Gastroesophageal sphincter (tissue), 3 donors: ENCODE measurements around the gene NEK9.

Source experiments
- EP300 ChIP-seq: sonication (generic); formaldehyde crosslinking; IDR thresholded peaks from one replicate; pipeline ENCODE4 v1.6.1; 2017; ENCODE audit warnings: antibody characterized with exemption, mild to moderate bottlenecking
- POLR2A ChIP-seq, 2 donors: fragments of 450-650 bp; IDR thresholded peaks; one replicate each; pipeline ENCODE4 v1.6.1; 2017; ENCODE audit warnings: antibody characterized with exemption in 2 of 2, mild to moderate bottlenecking in 2 of 2, moderate library complexity in 1 of 2
- POLR2AphosphoS5 ChIP-seq: sonication (generic); formaldehyde crosslinking; IDR thresholded peaks from one replicate; pipeline ENCODE4 v1.6.1; 2017; ENCODE audit warnings: antibody characterized with exemption
- TF ChIP-seq, protein P1 (sequence below), 4 experiments: fragments of 200-600 bp in 2 of 4; fragments of 450-650 bp in 2 of 4; sonication (generic) in 1 of 4; IDR thresholded peaks; one replicate each; pipeline ENCODE4 v1.5.1; 2017 to 2019; ENCODE audit warnings: antibody characterized with exemption in 4 of 4, mild to moderate bottlenecking in 2 of 4, moderate library complexity in 2 of 4

GRCh38 chr14:75134644-75135043 is 7.8 kb upstream of the NEK9 start:
- TF ChIP-seq POLR2AphosphoS5: no peak
- TF ChIP-seq, protein P1, sequence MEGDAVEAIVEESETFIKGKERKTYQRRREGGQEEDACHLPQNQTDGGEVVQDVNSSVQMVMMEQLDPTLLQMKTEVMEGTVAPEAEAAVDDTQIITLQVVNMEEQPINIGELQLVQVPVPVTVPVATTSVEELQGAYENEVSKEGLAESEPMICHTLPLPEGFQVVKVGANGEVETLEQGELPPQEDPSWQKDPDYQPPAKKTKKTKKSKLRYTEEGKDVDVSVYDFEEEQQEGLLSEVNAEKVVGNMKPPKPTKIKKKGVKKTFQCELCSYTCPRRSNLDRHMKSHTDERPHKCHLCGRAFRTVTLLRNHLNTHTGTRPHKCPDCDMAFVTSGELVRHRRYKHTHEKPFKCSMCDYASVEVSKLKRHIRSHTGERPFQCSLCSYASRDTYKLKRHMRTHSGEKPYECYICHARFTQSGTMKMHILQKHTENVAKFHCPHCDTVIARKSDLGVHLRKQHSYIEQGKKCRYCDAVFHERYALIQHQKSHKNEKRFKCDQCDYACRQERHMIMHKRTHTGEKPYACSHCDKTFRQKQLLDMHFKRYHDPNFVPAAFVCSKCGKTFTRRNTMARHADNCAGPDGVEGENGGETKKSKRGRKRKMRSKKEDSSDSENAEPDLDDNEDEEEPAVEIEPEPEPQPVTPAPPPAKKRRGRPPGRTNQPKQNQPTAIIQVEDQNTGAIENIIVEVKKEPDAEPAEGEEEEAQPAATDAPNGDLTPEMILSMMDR (IDR thresholded peaks at IDR 0.05): no peak
- TF ChIP-seq EP300: no peak
- no peak for TF ChIP-seq POLR2A (IDR thresholded peaks at IDR 0.05)
